ENCODE data around the gene FAM47C. TPM values are rescaled to one million over a fixed set of nuclear protein-coding genes. Genes with fewer than 3 reads are reported as not detected.
"Not testable (repeated sequence)": the region's sequence is repeated elsewhere in the genome, so short reads cannot be mapped to it uniquely, and the experiment has no call there.

The FAM47C gene
- total RNA-seq, 1 experiment from 2014 or later = not detected

GRCh38 chrX:36973575-36973974, 34.6 kb upstream of the FAM47C start:
- H3K9me3 Mint-ChIP-seq (ENCODE audit: unreplicated experiment) = no peaks in the 10 kb centered on the region
- POLR2A ChIA-PET = no interaction called here
- CTCF ChIA-PET = no interaction called here
- no peak overlapping the region for H3K4me3 Mint-ChIP-seq (ENCODE audit: unreplicated experiment)
- H3K36me3 Mint-ChIP-seq (ENCODE audit: insufficient read depth, unreplicated experiment) = no peaks in the 10 kb centered on the region
- peaks cover 37% of the 10 kb centered on the region for H3K27me3 Mint-ChIP-seq (ENCODE audit: insufficient read depth, unreplicated experiment)
- TF ChIP-seq CTCF (IDR thresholded peaks at IDR 0.05; ENCODE audit: unreplicated experiment) = no peak
- H3K27ac Mint-ChIP-seq (ENCODE audit: low read depth, unreplicated experiment) = no peak overlapping the region
- no peaks in the 10 kb centered on the region for H3K4me1 Mint-ChIP-seq (ENCODE audit: insufficient read depth, unreplicated experiment)
- intact Hi-C loops (cut with micrococcal nuclease) = no loop called here
- no TSS peak for BruUV-seq (replicated peaks)
- no peak for DNase-seq (ENCODE audit: unreplicated experiment)

GRCh38 chrX:36974911-36975310, 33.3 kb upstream of the FAM47C start:
- no peaks in the 10 kb centered on the region for H3K36me3 Mint-ChIP-seq (ENCODE audit: insufficient read depth, unreplicated experiment)
- H3K4me1 Mint-ChIP-seq (ENCODE audit: insufficient read depth, unreplicated experiment) = no peaks in the 10 kb centered on the region
- H3K27ac Mint-ChIP-seq (ENCODE audit: low read depth, unreplicated experiment) = no peak overlapping the region
- DNase-seq (ENCODE audit: unreplicated experiment) = no peak
- POLR2A ChIA-PET = no interaction called here
- CTCF ChIA-PET = no interaction called here
- H3K27me3 Mint-ChIP-seq (ENCODE audit: insufficient read depth, unreplicated experiment) = peaks cover 24% of the 10 kb centered on the region
- no peak for TF ChIP-seq CTCF (IDR thresholded peaks at IDR 0.05; ENCODE audit: unreplicated experiment)
- BruUV-seq (replicated peaks) = no TSS peak
- H3K9me3 Mint-ChIP-seq (ENCODE audit: unreplicated experiment) = no peaks in the 10 kb centered on the region
- H3K4me3 Mint-ChIP-seq (ENCODE audit: unreplicated experiment) = no peak overlapping the region
- intact Hi-C loops (cut with micrococcal nuclease) = no loop called here

GRCh38 chrX:36978886-36979285, 29.3 kb upstream of the FAM47C start:
- intact Hi-C loops (cut with micrococcal nuclease) = no loop called here
- Mint-ChIP-seq H3K4me1 (ENCODE audit: insufficient read depth, unreplicated experiment) (no peaks in the 10 kb centered on the region), H3K36me3 (ENCODE audit: insufficient read depth, unreplicated experiment) (no peaks in the 10 kb centered on the region), H3K27me3 (ENCODE audit: insufficient read depth, unreplicated experiment) (peaks cover 29% of the 10 kb centered on the region), H3K27ac (ENCODE audit: low read depth, unreplicated experiment) (no peak overlapping the region), H3K9me3 (ENCODE audit: unreplicated experiment) (no peaks in the 10 kb centered on the region), H3K4me3 (ENCODE audit: unreplicated experiment) (no peak overlapping the region)
- BruUV-seq (replicated peaks) = no TSS peak
- ChIA-PET CTCF (no interaction called here), POLR2A (no interaction called here)
- peak; percentile 27 for DNase-seq (ENCODE audit: unreplicated experiment)
- no peak for TF ChIP-seq CTCF (IDR thresholded peaks at IDR 0.05; ENCODE audit: unreplicated experiment)

GRCh38 chrX:36983831-36984230, 24.3 kb upstream of the FAM47C start:
- TF ChIP-seq CTCF (IDR thresholded peaks at IDR 0.05; ENCODE audit: unreplicated experiment) = no peak
- Mint-ChIP-seq H3K27ac (ENCODE audit: low read depth, unreplicated experiment) (peak overlapping the region; percentile 37), H3K36me3 (ENCODE audit: insufficient read depth, unreplicated experiment) (peaks cover 6% of the 10 kb centered on the region), H3K27me3 (ENCODE audit: insufficient read depth, unreplicated experiment) (peaks cover 32% of the 10 kb centered on the region), H3K4me1 (ENCODE audit: insufficient read depth, unreplicated experiment) (no peaks in the 10 kb centered on the region), H3K4me3 (ENCODE audit: unreplicated experiment) (no peak overlapping the region), H3K9me3 (ENCODE audit: unreplicated experiment) (no peaks in the 10 kb centered on the region)
- DNase-seq (ENCODE audit: unreplicated experiment) = no peak
- ChIA-PET CTCF (interaction anchor here (1.3 kb wide), 1 partner anchor 30 kb away, joined by 4 read pairs; no protein-coding TSS in a partner anchor), POLR2A (no interaction called here)
- intact Hi-C loops (cut with micrococcal nuclease) = no loop called here
- no TSS peak for BruUV-seq (replicated peaks)

- BruUV-seq (replicated peaks); H3K9me3 Mint-ChIP-seq (ENCODE audit: unreplicated experiment); H3K36me3 Mint-ChIP-seq (ENCODE audit: insufficient read depth, unreplicated experiment); H3K4me3 Mint-ChIP-seq (ENCODE audit: unreplicated experiment); POLR2A ChIA-PET; CTCF ChIA-PET; H3K27ac Mint-ChIP-seq (ENCODE audit: low read depth, unreplicated experiment); intact Hi-C loops (cut with micrococcal nuclease); DNase-seq (ENCODE audit: unreplicated experiment); H3K4me1 Mint-ChIP-seq (ENCODE audit: insufficient read depth, unreplicated experiment): not testable (repeated sequence)
- peaks cover 41% of the 10 kb centered on the region for H3K27me3 Mint-ChIP-seq (ENCODE audit: insufficient read depth, unreplicated experiment)
Measured at GRCh38 chrX:36985416-36986209, 22.6 kb upstream of the FAM47C start.

Data from MCF 10A (cell line).